ENCODE results near the gene ELOA2.
"Not testable (repeated sequence)": the region's sequence is repeated elsewhere in the genome, so short reads cannot be mapped to it uniquely, and the experiment has no call there.

ELOA2 gene, protein sequence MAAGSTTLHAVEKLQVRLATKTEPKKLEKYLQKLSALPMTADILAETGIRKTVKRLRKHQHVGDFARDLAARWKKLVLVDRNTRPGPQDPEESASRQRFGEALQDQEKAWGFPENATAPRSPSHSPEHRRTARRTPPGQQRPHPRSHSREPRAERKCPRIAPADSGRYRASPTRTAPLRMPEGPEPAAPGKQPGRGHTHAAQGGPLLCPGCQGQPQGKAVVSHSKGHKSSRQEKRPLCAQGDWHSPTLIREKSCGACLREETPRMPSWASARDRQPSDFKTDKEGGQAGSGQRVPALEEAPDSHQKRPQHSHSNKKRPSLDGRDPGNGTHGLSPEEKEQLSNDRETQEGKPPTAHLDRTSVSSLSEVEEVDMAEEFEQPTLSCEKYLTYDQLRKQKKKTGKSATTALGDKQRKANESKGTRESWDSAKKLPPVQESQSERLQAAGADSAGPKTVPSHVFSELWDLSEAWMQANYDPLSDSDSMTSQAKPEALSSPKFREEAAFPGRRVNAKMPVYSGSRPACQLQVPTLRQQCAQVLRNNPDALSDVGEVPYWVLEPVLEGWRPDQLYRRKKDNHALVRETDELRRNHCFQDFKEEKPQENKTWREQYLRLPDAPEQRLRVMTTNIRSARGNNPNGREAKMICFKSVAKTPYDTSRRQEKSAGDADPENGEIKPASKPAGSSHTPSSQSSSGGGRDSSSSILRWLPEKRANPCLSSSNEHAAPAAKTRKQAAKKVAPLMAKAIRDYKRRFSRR

DNA sequence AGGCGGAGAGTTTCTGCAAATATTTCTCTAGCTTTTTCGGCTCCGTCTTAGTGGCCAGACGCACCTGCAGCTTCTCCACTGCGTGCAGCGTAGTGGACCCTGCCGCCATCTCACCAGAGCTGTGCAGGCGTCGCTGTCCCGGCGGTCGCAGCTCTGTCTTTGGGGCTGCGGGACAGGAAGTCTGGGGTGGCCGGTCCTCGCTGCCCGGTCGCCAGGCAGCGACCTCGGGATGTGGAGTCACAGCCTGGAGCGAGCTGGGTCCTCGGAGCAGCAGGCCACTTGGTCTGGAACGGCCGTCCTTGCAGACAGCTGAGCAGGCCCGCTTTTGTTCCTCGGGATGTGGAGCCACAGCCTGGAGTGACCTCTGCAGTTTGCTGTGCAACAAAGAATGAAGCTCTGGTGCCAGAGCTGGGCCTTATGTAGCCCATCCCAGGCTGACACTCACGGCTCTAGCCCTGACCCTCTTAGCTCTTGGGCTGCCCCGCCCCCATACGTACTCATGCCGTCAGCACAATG lies at the start of gene ELOA2:
TSS of gene ELOA2 (minus strand) at position 466 of the 516 bp plus-strand sequence. CDS start at position 109, 357 bp downstream.
- DNase-seq, result no peak

DNA sequence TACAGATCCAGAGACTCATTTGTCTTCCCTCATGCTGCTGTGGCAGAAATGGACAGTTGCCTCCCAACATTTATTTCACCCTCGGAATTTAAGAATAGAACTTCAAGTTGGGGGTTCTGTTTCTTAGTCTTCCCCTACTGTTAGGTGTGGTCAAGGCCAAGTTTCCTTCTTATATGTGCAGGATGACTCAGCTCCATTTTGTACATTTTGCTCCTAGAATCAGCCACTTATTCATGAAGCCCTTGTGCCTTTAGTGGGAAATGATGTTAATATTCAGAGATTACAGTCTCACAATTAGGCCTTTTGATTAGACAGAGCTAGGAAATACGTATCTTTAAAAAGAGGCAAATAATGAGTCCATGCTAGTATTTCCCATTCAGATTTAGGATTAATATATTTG lies 46.2 kb upstream of the ELOA2 start:
- DNase-seq, result no peak

DNA sequence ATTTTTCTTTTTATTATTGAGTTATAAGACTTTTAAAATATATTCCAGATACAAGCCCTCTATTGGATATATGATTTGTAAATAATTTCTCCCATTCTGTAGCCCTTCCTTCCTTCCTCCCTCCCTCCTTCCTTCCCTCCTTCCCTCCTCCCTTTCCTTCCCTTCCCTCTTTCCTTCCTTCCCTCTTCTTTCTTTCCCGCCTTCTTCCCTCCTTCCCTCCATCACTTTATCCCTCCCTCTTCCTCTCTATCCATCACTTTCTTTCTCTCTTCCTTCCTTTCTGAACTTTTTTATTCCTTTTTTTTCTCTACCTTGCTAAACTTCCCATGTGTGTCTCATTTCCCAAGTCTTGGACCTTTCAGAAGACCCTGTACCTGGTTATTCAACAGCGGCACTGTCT lies 45.5 kb upstream of the ELOA2 start:
- DNase-seq, result no peak

DNA sequence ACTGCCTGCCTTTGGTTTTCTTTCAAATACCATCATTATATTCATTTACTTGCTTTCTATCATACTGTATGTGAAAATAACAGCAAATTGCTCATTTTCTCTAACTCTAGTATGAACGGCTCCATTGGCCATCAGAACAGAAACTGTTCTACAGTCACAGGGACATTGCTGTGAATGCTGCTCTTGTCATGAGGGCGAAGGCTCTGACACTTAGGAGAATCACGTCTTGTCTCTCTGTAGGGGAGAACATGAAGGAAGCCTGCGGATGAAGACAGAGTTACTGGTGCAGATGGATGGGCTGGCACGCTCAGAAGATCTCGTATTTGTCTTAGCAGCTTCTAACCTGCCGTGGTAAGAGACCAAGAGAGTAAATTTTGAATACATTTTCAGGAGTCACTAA lies 41.7 kb upstream of the ELOA2 start:
- no peak for DNase-seq

DNA sequence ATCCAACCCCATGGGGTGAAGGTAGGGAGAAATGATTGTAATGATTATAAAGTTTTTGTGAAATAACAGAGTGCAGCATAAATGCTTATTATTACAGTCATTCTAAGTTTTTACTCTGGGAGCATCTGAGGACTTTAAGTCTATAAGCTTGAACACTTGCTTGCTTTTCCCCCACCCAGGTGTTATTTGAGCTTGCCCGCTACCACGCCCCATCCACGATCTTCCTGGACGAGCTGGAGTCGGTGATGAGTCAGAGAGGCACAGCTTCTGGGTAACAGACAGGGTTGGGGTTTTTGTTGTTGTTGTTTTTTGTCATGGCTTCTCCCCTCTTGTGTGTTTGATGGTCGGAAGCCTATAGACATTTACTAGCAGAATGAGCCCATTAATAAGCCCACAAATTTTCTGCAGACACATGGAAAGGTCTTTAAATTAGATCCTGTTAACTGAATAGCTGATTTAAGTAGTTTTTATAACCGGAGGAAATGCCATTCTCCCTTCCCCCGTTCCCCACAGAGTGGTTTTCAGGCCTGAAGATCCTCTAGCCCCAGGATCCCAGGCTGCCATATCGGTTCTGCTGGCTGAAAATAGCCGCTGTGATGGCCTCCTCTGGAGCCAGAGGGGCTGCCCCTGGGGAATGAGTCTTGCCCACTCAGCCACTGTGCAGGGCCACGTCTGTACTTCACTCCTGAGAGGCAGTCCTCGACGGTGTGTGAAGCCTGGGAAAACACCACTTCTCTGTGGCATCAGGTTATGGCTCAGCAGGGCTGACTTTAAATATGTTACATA lies 39.9 kb upstream of the ELOA2 start:
- no peak for DNase-seq

DNA sequence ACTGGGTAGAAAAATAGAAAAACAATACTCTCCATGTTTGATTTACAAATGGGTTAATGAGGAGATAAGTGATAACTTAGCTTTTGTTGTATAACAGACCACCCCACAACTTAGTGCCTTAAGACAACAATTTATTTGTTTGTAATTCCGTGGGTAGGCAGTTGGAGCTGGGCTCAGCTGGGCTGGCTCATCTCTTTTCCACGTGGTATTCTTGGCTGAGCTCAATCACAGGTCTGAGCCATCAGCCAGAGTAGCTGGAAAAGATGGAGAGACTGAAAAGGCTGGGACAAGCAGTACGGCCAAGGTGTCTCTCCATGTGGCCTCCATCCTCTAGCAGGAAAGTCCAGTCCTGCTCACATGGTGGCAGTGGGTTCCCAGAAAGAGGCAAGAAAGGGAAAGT lies 32.2 kb upstream of the ELOA2 start:
- no peak for DNase-seq

DNA sequence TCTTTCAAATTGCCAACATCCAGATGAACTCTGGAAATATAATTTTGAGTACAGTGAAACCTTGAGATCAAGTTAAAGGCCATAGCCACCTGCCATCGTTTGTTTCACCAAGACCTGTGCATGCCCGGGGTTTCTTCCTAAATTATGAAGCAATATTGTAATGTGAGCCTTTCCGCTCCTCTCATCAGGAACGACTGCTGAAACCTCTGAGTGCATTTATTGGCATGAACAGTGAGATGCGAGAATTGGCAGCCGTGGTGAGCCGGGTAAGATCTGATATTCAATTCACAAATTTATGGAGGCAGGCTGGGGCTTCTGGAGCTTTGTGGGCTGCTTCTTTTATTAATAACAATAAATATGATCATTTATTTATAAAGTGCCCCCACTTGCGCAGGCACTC lies 27.7 kb upstream of the ELOA2 start:
- no peak for DNase-seq

DNA sequence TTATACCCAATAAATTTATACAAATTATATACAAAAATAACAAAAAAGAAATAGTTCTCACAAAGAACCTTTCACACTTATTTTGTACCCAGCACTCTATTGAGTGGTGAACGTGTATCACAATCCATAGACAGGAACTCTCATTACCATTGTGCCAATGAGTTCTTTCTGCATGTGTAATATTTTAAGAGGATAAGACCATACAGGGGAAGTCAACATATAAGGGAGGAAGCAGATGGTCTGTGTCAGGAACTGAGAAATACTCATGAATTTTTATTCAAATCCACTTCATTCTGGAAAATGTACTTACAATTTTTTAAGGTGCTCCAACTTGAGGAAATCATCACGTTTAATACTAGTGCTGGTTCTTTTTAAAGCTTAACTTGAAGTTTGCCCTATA lies 27.1 kb upstream of the ELOA2 start:
- peak; percentile 90 to 92 for DNase-seq

DNA sequence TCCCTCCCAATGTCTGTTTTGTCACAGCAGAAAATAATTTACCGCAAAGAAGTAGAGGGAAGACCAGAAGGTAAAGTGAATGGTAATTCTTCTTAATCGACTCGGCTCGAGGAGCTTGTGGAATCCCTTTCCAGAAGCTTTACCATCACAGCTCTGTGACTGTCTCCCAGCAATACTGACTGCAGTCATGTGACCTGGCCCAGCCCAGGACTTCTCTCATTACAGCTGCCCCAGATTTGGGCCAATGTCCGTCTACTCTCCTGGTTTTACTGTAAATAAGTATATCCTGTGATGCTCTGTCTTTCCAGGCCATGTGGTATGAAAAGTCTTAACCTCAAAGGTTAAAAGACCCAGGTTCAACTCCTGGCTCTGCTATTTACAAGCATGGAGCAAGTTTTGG lies 18.9 kb upstream of the ELOA2 start:
- no peak for DNase-seq

DNA sequence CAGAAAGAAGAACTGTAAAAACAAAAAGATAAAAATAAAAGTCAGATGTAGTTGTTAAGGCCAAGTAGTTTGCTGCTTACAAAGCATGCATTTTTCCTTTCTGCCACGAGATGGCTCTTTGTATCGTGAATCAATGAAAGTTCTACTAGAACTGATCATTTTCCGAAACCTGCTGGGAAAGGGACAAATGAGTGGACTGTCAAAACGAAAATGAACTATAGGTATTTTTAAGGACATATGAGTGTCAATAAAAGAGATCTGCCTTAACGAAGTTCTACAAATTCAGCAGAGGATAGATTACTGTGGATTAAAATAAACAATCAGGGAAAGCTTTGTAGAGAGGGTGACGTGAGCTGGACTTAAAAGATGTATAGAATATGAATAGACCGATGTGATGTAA lies 15.0 kb upstream of the ELOA2 start:
- DNase-seq, result peak; percentile 46 to 63

DNA sequence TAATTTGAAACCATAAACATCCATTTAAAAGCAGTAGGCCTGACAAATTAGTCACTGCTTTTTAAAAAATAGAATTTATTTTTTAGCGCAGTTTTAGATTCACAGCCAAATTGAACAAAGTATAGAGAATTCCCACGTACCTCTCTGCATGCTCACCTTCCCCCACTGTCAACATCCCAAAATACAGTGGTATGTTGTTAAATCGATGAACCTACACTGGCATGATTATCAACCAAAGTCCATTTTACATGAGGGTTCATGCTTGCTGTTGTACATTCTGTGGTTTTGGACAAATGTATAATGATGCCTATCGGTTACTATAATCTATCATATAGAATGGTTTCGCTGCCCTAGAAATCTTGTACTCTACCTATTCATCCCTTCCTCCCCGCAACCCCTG lies 5.6 kb upstream of the ELOA2 start:
- no peak for DNase-seq

DNA sequence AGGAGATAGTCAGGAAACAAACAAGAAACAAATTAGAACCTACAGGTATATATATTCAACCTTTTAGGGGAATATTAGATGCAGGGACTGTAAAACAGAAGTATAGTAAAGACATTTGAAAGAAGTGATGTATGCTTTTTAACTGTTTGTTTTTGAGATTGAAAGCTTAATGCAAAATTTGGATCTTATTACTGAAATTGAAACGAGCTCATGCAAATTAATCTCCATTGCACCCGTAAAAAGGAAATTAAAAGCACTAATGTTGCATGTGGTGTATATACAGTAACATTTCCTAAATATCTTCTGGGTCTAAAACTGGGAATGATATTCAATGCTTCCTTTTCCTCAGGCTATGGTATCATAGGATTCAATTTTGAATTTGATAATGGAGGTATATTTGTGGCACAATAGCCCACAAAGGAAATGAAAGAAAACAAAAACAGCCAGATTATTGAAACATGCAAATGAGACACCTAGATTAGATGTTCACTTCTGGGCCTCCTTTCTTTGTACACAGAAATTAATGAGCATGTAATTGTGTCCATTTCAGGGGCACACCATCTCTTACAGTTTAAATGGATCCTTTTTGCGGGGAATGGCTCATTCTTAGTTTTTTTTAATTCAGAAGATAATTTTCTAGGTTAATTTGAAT lies 1.6 kb upstream of the ELOA2 start:
- DNase-seq, result no peak

DNA sequence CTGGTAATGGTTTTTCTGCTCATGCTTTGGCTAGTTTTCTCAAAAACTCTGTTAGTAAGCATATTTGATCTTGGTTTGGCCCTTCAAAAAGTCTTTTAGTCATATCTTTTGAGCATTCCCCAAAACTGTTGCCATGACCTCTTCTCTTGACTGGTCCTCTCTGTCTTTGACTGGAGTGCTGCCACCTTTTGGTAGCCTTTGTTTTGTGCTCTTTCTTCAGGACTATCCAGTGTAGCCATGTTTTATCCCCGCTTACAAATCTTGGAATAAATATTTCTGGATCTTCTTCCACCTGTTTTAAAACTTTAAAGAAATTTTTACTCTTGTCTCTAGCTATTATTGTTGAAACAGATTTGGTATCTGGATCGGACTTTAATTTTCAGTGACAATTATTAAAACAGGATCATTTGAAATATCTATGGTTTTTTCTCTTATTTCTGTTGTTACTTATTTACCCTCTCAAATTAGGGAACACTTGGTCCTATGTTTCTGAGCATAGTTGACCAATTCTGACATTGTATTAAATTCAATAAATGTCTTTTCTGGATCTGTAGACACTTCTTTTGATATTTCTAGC lies 965 bp upstream of the ELOA2 start:
- DNase-seq, result peak; percentile 46 to 71

DNA sequence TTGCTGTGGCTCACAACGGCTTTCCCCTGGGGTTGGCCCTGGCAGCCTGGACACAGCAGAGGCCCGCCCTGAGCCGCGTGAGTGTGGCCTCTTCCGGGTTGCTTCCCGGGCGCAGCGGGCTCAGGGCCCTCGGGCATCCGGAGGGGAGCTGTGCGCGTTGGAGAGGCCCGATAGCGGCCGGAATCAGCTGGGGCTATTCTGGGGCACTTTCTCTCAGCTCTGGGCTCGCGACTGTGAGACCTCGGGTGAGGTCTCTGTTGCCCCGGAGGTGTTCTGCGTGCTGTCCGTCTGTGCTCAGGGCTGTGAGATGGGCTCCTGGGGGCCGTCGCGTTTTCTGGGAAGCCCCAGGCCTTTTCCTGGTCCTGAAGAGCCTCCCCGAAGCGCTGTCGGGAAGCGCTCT lies 830 bp downstream of the ELOA2 start:
- DNase-seq, result not testable (repeated sequence)

DNA sequence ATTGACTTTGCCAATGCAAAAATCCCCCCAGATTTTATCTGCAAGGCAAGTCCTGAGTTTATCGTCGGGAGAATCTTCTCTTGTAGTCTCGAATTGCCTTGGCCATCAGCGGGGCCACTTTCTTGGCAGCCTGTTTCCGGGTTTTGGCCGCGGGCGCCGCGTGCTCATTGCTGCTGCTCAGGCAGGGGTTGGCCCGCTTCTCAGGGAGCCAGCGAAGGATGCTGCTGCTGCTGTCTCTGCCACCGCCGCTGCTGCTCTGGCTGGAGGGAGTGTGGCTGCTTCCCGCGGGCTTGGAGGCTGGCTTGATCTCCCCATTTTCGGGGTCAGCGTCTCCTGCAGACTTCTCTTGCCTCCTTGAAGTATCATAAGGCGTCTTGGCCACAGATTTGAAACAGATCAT lies 2.5 kb downstream of the ELOA2 start:
- no peak for DNase-seq

DNA sequence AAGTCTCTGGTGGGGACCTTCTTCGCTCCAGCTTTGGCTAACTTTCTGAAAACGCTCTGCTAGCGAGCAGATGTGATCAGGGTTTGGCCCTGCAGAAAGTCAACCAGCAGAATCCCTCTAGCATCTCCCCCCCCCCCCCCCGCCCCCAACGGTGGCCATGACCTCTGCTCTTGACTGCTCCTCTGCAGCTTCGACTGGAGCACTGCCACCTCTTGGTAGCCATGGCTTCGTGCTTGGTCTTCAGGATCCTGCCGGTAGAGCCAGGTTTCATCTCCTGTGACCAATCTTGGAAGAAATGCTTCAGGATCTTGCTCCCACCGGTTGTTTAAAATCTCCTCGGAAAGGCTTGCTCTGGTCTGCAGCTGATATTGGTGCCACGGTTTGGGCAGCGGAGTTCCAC lies 4.5 kb downstream of the ELOA2 start:
- not testable (repeated sequence) for DNase-seq

DNA sequence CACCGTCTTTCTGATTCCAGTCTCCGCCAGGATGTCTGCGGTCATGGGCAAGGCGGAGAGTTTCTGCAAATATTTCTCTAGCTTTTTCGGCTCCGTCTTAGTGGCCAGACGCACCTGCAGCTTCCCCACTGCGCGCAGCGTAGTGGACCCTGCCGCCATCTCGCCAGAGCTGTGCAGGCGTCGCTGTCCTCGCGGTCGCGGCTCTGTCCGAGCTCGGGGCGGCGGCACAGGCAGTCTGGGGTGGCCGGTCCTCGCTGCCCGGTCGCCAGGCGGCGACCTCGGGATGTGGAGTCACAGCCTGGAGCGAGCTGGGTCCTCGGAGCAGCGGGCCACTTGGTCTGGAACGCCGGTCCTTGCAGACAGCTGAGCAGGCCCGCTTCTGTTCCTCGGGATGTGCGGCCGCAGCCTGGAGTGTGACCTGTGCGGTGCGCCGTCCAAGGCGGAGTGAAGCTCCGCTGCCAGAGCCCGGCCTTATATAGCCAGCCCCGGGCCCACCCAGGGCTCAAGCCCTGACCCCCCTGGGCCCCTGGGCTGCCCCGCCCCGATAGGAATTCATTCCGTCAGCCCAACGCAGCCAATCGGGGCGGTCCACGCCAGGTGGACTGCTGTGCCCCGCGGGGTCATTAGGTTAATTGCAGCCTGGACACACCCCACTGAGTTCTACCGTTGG lies 5.6 kb downstream of the ELOA2 start:
- DNase-seq, result not testable (repeated sequence)

DNA sequence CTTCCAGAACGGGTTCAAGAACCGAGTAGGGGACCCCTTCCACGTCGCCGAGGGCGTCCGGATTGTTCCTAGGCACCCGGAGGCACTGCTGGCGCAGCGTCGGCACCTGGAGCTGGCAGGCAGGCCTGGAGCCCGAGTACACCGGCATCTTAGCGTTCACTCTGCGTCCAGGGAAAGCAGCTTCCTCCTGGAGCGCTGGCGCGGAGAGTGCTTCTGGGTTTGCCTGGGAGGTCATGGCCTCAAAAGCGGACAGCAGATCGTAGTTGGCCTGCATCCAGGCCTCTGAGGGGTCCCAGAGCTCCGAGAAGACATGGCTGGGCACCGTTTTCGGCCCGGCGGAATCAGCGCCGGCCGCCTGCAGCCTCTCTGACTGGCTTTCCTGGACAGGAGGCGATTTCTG lies 6.7 kb downstream of the ELOA2 start:
- not testable (repeated sequence) for DNase-seq

DNA sequence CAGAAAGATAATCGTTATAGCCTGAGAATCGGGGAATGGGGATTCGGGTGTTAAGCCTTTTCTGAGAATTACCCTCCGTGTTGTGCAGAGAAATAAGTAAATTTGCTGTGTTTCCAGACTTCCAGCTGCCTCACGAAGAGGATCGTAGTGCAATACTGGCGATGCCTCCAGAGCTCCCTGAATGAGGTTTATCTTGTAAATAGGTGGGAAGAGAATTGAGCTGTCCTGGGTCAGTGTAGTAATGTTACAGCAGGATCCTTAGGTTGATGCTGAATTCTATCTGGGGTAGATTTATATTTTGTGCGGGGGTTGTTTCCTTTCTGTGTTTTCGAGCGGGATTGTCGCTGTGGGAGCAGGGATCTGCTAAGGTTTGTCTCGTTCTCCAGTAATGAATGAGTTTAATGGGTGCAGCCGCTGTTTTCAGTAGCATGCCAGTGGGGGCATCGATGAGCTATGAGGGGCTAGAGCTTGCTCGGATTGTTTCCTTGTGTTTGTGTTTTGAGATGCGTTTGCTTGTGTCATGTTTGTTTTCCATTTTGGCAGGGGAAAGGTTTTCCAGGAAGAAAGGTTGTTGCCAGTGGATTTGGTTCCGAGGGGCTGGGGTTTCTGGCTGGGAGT lies 9.8 kb downstream of the ELOA2 start:
- DNase-seq, result not testable (repeated sequence)

DNA sequence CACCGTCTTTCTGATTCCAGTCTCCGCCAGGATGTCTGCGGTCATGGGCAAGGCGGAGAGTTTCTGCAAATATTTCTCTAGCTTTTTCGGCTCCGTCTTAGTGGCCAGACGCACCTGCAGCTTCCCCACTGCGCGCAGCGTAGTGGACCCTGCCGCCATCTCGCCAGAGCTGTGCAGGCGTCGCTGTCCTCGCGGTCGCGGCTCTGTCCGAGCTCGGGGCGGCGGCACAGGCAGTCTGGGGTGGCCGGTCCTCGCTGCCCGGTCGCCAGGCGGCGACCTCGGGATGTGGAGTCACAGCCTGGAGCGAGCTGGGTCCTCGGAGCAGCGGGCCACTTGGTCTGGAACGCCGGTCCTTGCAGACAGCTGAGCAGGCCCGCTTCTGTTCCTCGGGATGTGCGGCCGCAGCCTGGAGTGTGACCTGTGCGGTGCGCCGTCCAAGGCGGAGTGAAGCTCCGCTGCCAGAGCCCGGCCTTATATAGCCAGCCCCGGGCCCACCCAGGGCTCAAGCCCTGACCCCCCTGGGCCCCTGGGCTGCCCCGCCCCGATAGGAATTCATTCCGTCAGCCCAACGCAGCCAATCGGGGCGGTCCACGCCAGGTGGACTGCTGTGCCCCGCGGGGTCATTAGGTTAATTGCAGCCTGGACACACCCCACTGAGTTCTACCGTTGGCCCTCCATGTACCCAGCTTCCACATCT lies 11.5 kb downstream of the ELOA2 start:
- not testable (repeated sequence) for DNase-seq

DNA sequence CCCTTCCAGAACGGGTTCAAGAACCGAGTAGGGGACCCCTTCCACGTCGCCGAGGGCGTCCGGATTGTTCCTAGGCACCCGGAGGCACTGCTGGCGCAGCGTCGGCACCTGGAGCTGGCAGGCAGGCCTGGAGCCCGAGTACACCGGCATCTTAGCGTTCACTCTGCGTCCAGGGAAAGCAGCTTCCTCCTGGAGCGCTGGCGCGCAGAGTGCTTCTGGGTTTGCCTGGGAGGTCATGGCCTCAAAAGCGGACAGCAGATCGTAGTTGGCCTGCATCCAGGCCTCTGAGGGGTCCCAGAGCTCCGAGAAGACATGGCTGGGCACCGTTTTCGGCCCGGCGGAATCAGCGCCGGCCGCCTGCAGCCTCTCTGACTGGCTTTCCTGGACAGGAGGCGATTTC lies 12.6 kb downstream of the ELOA2 start:
- DNase-seq, result not testable (repeated sequence)
